GM18858 (cell line): Measurements from ENCODE around the gene ATF4.
"Not testable (repeated sequence)": the region's sequence is repeated elsewhere in the genome, so short reads cannot be mapped to it uniquely, and the experiment has no call there.

ENCODE experiments used
- ATAC-seq: cut with Tn5 transposase; IDR thresholded peaks from one replicate; pipeline ENCODE4 v1.9.1; 2021; ENCODE audit not compliant: unreplicated experiment

ATF4 gene

DNA sequence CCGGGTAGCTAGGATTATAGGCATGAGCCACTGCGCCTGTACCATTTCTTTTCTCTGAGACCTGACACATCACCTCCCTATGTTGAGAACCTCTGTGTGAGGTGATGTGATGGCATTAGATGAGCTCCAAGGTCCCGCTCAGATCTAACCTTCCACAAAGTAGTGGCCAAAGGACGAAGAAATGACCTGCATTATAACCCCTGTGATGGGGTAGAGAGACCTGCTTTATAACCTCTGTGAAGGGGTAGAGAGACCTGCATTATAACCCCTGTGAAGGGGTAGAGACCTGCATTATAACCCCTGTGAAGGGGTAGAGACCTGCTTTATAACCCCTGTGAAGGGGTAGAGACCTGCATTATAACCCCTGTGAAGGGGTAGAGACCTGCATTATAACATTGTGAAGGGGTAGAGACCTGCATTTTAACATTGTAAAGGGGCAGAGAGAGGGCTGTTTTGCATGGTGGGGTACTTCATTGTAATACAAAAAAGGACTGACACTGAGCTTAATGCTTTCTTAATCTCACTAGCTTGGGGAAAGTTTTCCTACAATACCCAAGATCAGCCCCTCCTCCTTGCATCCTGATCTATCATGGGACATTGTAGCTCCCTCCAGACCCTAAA is 9.7 kb upstream of the ATF4 start:
- no peak for ATAC-seq

GRCh38 chr22:39511226-39511625 is 9.1 kb upstream of the ATF4 start:
- no peak for ATAC-seq

DNA sequence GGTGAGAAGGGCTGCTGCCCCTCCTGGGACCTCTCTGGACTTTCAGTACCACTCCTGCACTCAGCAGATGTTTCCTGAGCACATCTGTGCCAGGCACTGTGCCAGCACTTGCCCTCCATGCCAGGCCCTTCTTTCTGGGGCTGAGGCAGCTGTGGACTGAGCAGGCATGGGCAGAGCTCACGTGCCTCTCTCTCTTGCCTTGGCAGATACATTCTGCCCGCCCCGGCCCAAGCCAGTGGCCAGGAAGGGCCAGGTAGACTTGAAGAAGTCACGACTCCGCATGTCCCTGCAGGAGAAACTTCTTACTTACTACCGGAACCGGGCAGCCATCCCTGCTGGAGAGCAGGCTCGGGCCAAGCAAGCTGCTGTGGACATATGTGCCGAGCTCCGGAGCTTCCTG is 8.3 kb upstream of the ATF4 start:
- no peak for ATAC-seq

- ATAC-seq = no peak
These were observed 6.6 kb upstream of the ATF4 start for GRCh38 chr22:39513791-39514190.

DNA sequence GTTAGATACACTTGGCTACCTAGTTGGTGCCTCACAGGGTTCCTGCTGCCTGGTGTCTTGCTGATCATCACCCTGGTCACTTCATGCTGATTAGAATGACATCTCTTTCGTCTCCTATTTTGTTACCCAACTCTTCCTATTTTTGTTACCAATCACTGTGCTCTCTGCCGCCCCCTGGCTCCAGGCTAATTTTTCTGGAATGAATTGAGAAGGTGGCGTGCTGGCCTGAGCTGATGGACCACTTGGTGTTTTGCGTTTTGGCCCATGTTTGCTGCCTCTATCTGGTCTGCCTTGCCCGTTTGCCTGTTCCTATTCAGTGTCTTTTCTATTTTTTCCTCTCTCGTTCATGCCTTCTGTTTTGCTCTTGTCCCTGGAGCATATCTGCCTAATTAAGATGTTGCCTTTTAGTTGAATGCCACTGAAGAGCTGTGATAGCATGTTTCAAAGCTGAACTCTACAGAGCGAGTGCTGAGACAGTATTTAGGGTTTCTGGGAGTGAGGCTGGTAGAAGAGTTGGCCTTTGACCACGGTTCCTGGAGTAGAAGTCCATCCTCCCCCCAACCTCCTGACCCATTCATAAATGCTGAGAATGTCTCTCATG is 5.9 kb upstream of the ATF4 start:
- ATAC-seq = no peak

DNA sequence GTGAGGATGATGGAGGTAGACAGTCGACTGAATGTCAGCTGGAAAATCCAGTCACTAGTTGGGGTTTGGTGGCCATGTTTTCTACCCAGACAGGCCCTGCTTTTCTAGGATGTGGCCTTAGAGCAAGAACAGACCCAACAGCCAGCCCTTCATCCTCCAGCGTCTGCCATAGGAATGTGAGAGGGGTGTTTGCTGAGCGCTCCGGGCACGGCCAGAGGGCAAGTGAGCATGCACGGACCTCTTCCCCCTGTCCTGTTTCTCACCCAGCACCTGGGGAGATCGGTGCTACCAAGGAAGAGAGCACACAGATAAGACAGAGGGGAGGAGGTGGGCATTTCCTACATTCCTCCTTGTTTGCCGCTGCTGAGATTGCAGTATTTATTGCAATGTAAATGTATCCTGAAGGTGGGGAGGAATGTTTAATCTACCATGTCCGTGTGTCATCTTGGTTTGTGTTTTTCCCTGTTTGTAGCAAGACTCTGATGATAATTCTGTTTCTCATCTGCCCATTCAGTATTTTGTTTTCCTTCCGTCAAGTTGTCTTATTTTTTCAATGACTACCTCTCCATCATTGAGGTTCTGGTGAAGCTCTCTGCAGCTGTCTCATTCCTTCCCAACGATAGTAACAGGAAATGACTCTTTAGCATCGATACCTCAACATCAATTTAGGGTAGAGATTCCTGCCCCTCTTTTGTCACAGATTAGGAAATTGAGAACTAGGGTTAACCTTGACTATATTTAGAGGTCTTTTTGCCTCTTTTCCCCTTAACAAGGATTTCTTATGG is 4.9 kb upstream of the ATF4 start:
- no peak for ATAC-seq

DNA sequence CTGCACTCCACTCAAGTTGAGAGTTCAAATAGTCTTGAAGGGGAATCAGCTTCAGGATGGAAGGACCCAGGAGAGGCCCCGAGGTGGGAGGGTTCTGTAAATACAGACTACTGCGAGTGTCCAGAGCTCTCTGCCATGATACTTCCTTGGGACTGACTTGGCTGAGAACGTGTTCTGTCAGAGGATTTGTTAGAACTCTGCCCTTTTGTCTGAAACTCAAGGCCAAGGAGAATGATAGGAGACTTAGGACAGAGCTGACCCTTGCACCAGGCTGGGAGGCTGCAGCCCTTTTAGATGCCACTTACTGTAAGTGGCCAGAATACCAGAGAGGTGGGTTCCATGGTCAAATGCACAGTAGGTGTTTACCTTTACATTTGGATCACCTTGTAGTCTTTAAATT is 2.9 kb upstream of the ATF4 start:
- no peak for ATAC-seq

DNA sequence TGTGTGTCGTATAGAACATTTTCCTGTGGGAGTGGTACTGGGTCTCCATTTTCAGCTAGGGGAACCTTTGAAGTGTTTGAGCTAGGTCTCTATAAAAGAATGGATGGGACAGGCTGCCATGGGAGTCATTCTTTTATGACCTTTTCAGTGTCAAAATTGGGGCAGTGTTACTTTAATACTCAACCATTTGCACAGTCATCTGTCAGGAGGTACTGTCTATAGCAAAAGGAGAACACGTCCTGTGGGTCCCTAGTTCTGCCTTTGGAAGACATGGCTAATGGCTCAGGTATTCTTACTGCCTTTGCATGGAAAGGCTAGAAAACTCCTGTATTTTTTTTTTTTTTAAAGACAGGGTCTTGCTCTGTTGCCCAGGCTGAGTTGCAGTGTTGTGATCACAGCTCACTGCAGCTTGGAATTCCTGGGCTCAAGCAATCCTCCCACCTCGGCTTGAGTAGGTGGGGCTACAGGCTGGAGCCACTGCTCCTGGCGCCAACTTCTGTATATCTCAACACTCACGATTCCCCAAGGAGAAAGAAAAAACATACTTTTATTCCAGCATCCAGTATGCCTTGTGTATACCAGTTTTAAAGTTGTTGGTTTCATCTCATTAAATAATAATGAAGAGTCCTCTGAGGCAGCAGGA is 2.1 kb upstream of the ATF4 start:
- ATAC-seq = no peak

- ATAC-seq = no peak
These were observed 1.2 kb upstream of the ATF4 start for GRCh38 chr22:39518996-39519680.

DNA sequence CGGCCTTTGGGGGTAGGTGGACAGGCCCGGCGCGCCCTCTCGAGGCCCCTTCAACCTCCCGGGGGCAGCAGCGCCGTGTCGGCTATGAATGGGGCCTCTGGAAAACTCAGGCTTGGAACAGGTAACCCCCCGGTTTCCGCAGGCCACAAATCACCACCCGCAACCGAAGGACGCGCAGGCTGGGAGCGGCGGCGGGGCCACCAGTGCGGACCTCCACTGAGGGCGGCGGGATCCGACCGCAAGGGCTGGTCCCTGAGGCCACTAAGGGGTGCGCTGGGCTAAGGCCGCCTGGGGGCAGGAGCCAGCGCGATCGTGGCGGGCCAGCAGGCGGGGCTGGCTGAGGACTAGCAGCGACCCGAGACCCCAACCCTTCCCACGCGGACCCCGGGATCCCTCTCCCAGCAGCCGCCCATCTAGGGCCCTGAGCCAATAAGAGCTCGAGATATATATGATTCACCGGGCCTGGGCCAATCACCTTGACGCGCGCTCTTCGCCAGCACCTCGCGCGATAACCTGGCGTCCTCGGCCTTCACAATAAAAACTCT is 609 bp upstream of the ATF4 start:
- ATAC-seq = peak; percentile 48

GRCh38 chr22:39521106-39521885 is 934 bp downstream of the ATF4 start:
- ATAC-seq = peak; percentile 5

DNA sequence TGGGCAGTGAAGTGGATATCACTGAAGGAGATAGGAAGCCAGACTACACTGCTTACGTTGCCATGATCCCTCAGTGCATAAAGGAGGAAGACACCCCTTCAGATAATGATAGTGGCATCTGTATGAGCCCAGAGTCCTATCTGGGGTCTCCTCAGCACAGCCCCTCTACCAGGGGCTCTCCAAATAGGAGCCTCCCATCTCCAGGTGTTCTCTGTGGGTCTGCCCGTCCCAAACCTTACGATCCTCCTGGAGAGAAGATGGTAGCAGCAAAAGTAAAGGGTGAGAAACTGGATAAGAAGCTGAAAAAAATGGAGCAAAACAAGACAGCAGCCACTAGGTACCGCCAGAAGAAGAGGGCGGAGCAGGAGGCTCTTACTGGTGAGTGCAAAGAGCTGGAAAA is 1.7 kb downstream of the ATF4 start:
- ATAC-seq = not testable (repeated sequence)

GRCh38 chr22:39522567-39523300 is 2.4 kb downstream of the ATF4 start:
- no peak for ATAC-seq

DNA sequence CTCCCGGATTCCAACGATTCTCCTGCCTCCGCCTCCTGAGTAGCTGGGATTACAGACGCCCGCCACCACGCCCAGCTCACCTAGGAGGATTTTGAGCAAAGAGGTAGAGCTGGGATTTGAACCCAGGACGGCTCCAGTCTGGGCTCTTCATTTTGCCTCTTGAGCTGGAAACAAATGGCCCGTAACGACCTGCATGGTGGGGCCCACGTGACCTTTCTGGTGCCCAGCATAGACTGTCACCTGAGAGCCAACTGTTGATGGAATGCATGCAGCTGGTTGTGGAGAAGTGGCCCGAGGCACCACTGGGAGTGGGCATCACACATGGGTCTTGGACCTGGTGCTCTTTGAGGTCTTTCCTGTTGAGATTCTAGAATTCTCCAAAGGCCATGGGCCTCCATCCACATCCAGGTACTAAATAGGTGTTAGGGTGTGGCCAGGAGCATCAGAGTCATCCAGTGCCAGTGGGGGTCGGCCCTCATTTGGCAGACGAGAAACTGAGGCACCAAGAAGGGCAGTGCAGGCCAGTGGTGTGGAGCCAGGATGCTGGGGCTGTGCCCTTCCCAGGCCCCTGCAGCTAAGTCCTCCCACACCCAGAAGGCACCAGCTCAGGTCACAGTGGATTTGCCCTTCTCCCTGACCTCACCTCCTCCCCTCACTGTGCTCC is 3.9 kb downstream of the ATF4 start:
- no peak for ATAC-seq

DNA sequence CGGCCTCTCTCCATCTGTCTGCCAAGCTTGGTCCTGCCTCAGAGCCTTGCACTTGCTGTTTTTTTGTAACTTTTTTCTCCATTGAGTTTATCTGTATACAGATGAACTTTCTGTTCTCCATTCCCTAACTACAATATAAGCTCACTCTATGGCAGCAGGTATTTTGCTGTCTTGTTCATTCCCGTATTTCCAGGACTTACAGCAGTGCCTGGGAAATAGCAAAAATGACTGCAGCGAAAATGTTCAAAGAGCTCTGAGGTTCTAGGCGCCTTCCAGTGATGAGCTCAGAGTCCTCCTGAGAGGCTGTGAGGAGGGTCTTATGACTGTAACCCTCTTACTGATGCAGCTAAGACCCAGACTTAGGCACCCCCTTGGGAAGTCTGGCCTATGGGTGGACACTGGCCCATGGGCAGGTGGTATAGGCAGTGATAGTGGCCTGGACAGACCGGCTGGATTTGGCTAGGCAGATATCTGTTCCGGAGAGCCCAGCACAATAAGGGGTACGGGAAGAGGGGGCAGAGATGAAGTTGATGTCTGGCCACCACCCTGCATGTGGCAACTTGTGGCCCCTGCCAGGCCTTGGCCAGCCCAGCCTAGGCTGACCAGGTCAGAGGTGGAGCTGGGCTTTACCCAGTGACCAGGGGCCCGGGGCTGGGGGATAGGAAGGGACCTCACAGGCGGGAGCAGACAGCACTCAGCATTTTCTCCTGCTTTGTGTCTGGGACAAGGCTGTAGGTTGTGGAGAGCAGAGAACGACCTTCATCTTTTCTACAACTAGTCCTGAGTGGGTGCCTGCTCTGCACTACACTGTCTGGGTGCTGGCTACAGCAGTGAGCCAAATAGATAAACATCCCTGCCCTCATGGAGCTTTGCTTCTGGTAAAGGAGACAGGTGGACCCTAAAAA is 4.6 kb downstream of the ATF4 start:
- no peak for ATAC-seq

GRCh38 chr22:39525658-39525975 is 5.3 kb downstream of the ATF4 start:
- no peak for ATAC-seq

DNA sequence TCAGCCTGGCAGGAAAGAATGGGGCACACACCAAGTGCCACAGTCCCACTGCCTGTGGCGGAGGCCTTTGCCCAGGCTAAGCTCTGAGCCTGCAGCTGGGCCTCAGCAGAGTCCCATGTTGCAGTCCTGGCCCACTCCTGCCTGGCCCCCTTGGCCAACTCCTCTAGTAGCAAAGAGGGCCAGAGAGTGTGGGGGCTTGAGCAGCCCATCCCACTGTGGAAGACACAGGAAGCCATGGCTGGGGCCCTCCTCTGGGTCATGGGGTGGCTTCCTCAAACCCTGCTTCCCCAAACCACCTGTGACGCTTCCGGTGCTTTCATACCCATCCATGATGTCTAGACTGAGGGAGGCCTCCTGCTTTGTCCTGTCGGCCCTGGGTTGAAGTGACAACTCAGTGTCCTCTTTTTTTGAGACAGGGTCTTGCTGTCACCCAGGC is 6.4 kb downstream of the ATF4 start:
- ATAC-seq = no peak

DNA sequence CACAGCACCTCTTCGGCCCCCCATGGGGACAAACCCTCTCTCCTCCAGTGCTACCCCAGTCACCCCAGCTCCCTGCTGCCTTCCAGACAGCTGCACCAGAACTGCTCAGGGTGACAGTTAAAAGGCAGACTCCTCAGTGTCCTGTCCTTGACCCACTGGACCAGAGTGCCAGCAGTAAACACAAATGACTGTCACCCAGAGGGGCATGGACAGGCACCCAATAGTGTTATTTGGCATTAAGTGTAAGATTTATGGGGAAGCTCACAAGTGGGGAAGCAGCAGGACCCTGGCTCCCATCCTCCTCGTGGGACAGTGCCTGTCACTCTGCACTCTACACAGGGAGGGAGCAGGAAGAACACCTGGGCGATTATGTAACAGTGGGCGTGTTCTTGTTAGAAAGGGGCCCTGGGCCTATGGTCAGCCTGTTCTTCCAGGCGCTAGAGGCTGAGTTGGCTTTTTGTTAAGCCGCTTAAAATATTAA is 7.2 kb downstream of the ATF4 start:
- no peak for ATAC-seq
